Measurements from ENCODE around the gene FREM1.

FREM1 gene

GRCh38 chr9:14913366-14913765 lies 3.1 kb upstream of the FREM1 start:
- no peak for TF ChIP-seq CTCF (IDR thresholded peaks at IDR 0.05; ENCODE audit: insufficient read depth, low read length, poor library complexity, severe bottlenecking)
- TF ChIP-seq EZH2phosphoT487 (conservative IDR thresholded peaks at IDR 0.05; ENCODE audit: low read length) = no peak
- H4K20me1 ChIP-seq (ENCODE audit: low read depth, low read length) = no peaks in the 10 kb centered on the region
- no peak overlapping the region for H3K9ac ChIP-seq (ENCODE audit: low read length)
- no peak overlapping the region for H3K4me3 ChIP-seq (ENCODE audit: insufficient read depth, low read length, poor library complexity, severe bottlenecking)
- H3K9me2 ChIP-seq (replicated peaks; ENCODE audit: insufficient read depth, low read length) = no peaks in the 10 kb centered on the region
- no peak overlapping the region for H2AFZ ChIP-seq (ENCODE audit: low read depth, low read length, severe bottlenecking)
- H3K9me3 ChIP-seq (ENCODE audit: insufficient read depth, low read length) = no peaks in the 10 kb centered on the region
- H3K4me2 ChIP-seq (ENCODE audit: low read depth, low read length, poor library complexity, severe bottlenecking) = no peak overlapping the region
- no peaks in the 10 kb centered on the region for H3F3A ChIP-seq (ENCODE audit: insufficient read depth)
- H3K27ac ChIP-seq (ENCODE audit: low read depth, low read length) = no peak overlapping the region
- H3K36me3 ChIP-seq (ENCODE audit: low read length) = no peaks in the 10 kb centered on the region
- H3K79me2 ChIP-seq (ENCODE audit: insufficient read depth, low read length) = no peaks in the 10 kb centered on the region
- H3K27me3 ChIP-seq (ENCODE audit: low read length) = no peaks in the 10 kb centered on the region

DNA sequence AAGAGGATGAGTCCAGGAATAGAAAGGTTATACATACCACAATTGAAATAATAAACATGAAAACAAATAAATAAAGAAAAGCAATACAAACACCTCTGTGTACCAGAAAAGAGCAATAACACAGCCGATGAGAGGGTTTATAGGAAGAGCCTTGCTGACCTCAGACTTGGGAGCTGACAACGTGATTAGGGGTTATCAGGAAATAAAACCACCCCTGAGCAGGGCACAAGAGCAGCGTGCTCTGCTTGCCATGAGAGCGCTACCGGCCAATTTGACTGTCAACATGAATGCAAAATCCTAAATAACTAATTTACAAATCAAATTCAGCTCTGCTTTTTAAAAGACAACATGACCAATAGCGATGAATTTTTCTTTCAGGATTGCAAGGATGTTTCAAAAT lies 2.6 kb upstream of the FREM1 start:
- H2AFZ ChIP-seq (ENCODE audit: low read depth, low read length, severe bottlenecking) = no peak overlapping the region
- no peak for TF ChIP-seq CTCF (IDR thresholded peaks at IDR 0.05; ENCODE audit: insufficient read depth, low read length, poor library complexity, severe bottlenecking)
- no peak for TF ChIP-seq EZH2phosphoT487 (conservative IDR thresholded peaks at IDR 0.05; ENCODE audit: low read length)
- no peaks in the 10 kb centered on the region for H3K9me2 ChIP-seq (replicated peaks; ENCODE audit: insufficient read depth, low read length)
- no peak overlapping the region for H3K27ac ChIP-seq (ENCODE audit: low read depth, low read length)
- no peaks in the 10 kb centered on the region for H3K9me3 ChIP-seq (ENCODE audit: insufficient read depth, low read length)
- H3K4me3 ChIP-seq (ENCODE audit: insufficient read depth, low read length, poor library complexity, severe bottlenecking) = no peak overlapping the region
- H3K79me2 ChIP-seq (ENCODE audit: insufficient read depth, low read length) = no peaks in the 10 kb centered on the region
- H3K4me2 ChIP-seq (ENCODE audit: low read depth, low read length, poor library complexity, severe bottlenecking) = no peak overlapping the region
- no peaks in the 10 kb centered on the region for H3F3A ChIP-seq (ENCODE audit: insufficient read depth)
- no peaks in the 10 kb centered on the region for H3K27me3 ChIP-seq (ENCODE audit: low read length)
- no peaks in the 10 kb centered on the region for H4K20me1 ChIP-seq (ENCODE audit: low read depth, low read length)
- no peaks in the 10 kb centered on the region for H3K36me3 ChIP-seq (ENCODE audit: low read length)
- no peak overlapping the region for H3K9ac ChIP-seq (ENCODE audit: low read length)

DNA sequence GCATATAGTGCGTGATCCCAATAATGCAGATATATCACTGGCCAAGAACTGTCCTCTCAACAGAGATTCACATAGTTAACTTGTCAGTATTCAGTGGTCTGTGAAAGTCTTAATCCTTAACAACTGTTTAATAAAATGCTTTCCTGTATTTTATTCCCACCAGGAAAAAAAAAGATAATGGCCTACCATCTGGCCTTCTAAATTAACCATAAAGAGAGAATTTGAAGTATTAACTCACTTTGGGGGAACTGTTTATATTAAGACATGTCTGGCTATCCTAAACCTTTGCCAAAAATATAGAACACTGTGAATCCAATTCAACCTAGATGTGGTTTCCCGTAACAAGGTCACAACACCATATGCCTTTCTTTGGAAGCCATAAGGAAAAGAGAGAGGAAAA lies 818 bp upstream of the FREM1 start:
- no peaks in the 10 kb centered on the region for H4K20me1 ChIP-seq (ENCODE audit: low read depth, low read length)
- H3K4me2 ChIP-seq (ENCODE audit: low read depth, low read length, poor library complexity, severe bottlenecking) = no peak overlapping the region
- H3K79me2 ChIP-seq (ENCODE audit: insufficient read depth, low read length) = no peaks in the 10 kb centered on the region
- no peak overlapping the region for H3K9ac ChIP-seq (ENCODE audit: low read length)
- H3K4me3 ChIP-seq (ENCODE audit: insufficient read depth, low read length, poor library complexity, severe bottlenecking) = no peak overlapping the region
- no peaks in the 10 kb centered on the region for H3K36me3 ChIP-seq (ENCODE audit: low read length)
- H3K27ac ChIP-seq (ENCODE audit: low read depth, low read length) = no peak overlapping the region
- no peaks in the 10 kb centered on the region for H3K9me3 ChIP-seq (ENCODE audit: insufficient read depth, low read length)
- no peak for TF ChIP-seq CTCF (IDR thresholded peaks at IDR 0.05; ENCODE audit: insufficient read depth, low read length, poor library complexity, severe bottlenecking)
- TF ChIP-seq EZH2phosphoT487 (conservative IDR thresholded peaks at IDR 0.05; ENCODE audit: low read length) = no peak
- no peaks in the 10 kb centered on the region for H3K27me3 ChIP-seq (ENCODE audit: low read length)
- no peaks in the 10 kb centered on the region for H3F3A ChIP-seq (ENCODE audit: insufficient read depth)
- H2AFZ ChIP-seq (ENCODE audit: low read depth, low read length, severe bottlenecking) = no peak overlapping the region
- no peaks in the 10 kb centered on the region for H3K9me2 ChIP-seq (replicated peaks; ENCODE audit: insufficient read depth, low read length)

GRCh38 chr9:14909601-14909960 lies 647 bp downstream of the FREM1 start:
- H3K4me3 ChIP-seq (ENCODE audit: insufficient read depth, low read length, poor library complexity, severe bottlenecking) = no peak overlapping the region
- H3K27me3 ChIP-seq (ENCODE audit: low read length) = no peaks in the 10 kb centered on the region
- no peaks in the 10 kb centered on the region for H3K79me2 ChIP-seq (ENCODE audit: insufficient read depth, low read length)
- no peaks in the 10 kb centered on the region for H3K9me2 ChIP-seq (replicated peaks; ENCODE audit: insufficient read depth, low read length)
- H3K4me2 ChIP-seq (ENCODE audit: low read depth, low read length, poor library complexity, severe bottlenecking) = no peak overlapping the region
- H3F3A ChIP-seq (ENCODE audit: insufficient read depth) = no peaks in the 10 kb centered on the region
- no peak overlapping the region for H3K27ac ChIP-seq (ENCODE audit: low read depth, low read length)
- no peaks in the 10 kb centered on the region for H3K36me3 ChIP-seq (ENCODE audit: low read length)
- no peaks in the 10 kb centered on the region for H3K9me3 ChIP-seq (ENCODE audit: insufficient read depth, low read length)
- no peak overlapping the region for H2AFZ ChIP-seq (ENCODE audit: low read depth, low read length, severe bottlenecking)
- no peak for TF ChIP-seq CTCF (IDR thresholded peaks at IDR 0.05; ENCODE audit: insufficient read depth, low read length, poor library complexity, severe bottlenecking)
- no peak for TF ChIP-seq EZH2phosphoT487 (conservative IDR thresholded peaks at IDR 0.05; ENCODE audit: low read length)
- no peak overlapping the region for H3K9ac ChIP-seq (ENCODE audit: low read length)
- no peaks in the 10 kb centered on the region for H4K20me1 ChIP-seq (ENCODE audit: low read depth, low read length)

Data from SU-DHL-6 (cell line).